K562 (cell line): Measurements from ENCODE around the gene SLC30A3. TPM values are rescaled to one million over a fixed set of nuclear protein-coding genes. Genes with fewer than 3 reads are reported as not detected.

Experiments used
- CBFA2T2 ChIP-seq: fragments of 450-650 bp; conservative IDR thresholded peaks from 2 replicates; pipeline ENCODE4 v1.6.1; 2017; ENCODE audit warnings: mild to moderate bottlenecking
- CREB1 ChIP-seq, 2 experiments: sonication (generic) in 1 of 2; formaldehyde crosslinking in 1 of 2; IDR thresholded peaks; 2 replicates each; pipeline versions ENCODE4 v1.6.1 to v1.8.0; 2012 to 2022; ENCODE audit warnings: inconsistent platforms in 1 of 2, mild to moderate bottlenecking in 1 of 2, missing genetic modification reagents in 1 of 2, moderate library complexity in 1 of 2
- ETV5 ChIP-seq: sonication (generic); formaldehyde crosslinking; IDR thresholded peaks from 2 replicates; pipeline ENCODE4 v1.4.0; 2020; ENCODE audit warnings: low read depth, mild to moderate bottlenecking, missing genetic modification reagents
- MCM7 ChIP-seq, 2 experiments: fragments of 450-650 bp; IDR thresholded peaks; 2 replicates each; pipeline ENCODE4 v1.6.1; 2016 to 2018
- SAFB2 ChIP-seq: fragments of 200-400 bp; formaldehyde crosslinking; IDR thresholded peaks from 2 replicates; pipeline ENCODE4 v1.6.1; 2018; ENCODE audit warnings: borderline replicate concordance, low read length, low read depth, moderate library complexity; ENCODE audit not compliant: severe bottlenecking
- TOE1 ChIP-seq, 2 experiments: fragments of 450-650 bp in 1 of 2; sonication (generic) in 1 of 2; formaldehyde crosslinking in 1 of 2; IDR thresholded peaks; 2 replicates each; pipeline versions ENCODE4 v1.7.1 to v1.8.0; 2016 to 2022; ENCODE audit warnings: borderline replicate concordance in 2 of 2, mild to moderate bottlenecking in 2 of 2, antibody characterized with exemption in 1 of 2, inconsistent platforms in 1 of 2, low read depth in 1 of 2, missing genetic modification reagents in 1 of 2, moderate library complexity in 1 of 2
- YY1 ChIP-seq, 3 experiments: IDR thresholded peaks; 2 replicates each; pipeline ENCODE4 v1.6.1; 2011; ENCODE audit warnings: low read length in 2 of 3, mild to moderate bottlenecking in 2 of 3, moderate library complexity in 2 of 3, borderline replicate concordance in 1 of 3, control low read depth in 1 of 3, low read depth in 1 of 3; ENCODE audit not compliant: insufficient read depth in 3 of 3, insufficient replicate concordance in 2 of 3, control insufficient read depth in 1 of 3, insufficient read length in 1 of 3; ENCODE audit errors: extremely low read depth in 1 of 3
- ZFX ChIP-seq: sonication (generic); formaldehyde crosslinking; IDR thresholded peaks from 2 replicates; pipeline ENCODE4 v1.8.0; 2022; ENCODE audit warnings: mild to moderate bottlenecking, missing genetic modification reagents, moderate library complexity
- ZNF24 ChIP-seq: fragments of 450-650 bp; IDR thresholded peaks from 2 replicates; pipeline ENCODE4 v1.6.1; 2016
- polyA plus RNA-seq, 8 experiments: library from polyadenylated mRNA; depleted of rRNA in 4 of 8; stranded (reverse) in 5 of 8; unstranded in 3 of 8; fragments of >200 nt; fragmentation: Nextera tagmentation in 2 of 8; fragmentation: Illumina TruSeq in 1 of 8; extraction: Ambion mirVana in 2 of 8; extraction: Trizol in 1 of 8; gene quantifications; 2 replicates each; pipeline versions ENCODE4 v1.2.1 to v1.2.3, GENCODE V29; 2011 to 2014; ENCODE audit warnings: inconsistent platforms in 1 of 8, missing spikeins in 1 of 8
- total RNA-seq, 7 experiments: library from RNA; depleted of rRNA in 6 of 7; stranded (reverse); fragments of >200 nt in 6 of 7; fragmentation: Illumina TruSeq in 2 of 7; extraction: Trizol in 2 of 7; gene quantifications; 2 replicates each; pipeline versions ENCODE4 v1.2.1 to v1.2.3, GENCODE V29; 2011 to 2021; ENCODE audit warnings: low replicate concordance in 1 of 7
- TF ChIP-seq, protein P1 (sequence below): sonication (generic); formaldehyde crosslinking; IDR thresholded peaks from 2 replicates; pipeline ENCODE4 v1.8.1; 2023; ENCODE audit warnings: mild to moderate bottlenecking, missing genetic modification reagents, moderate library complexity
- TF ChIP-seq, protein P2 (sequence below), 2 experiments: fragments of 450-650 bp; formaldehyde crosslinking in 1 of 2; IDR thresholded peaks; 2 replicates each; pipeline versions ENCODE4 v1.4.0 to v1.6.1; 2014 to 2020; ENCODE audit warnings: mild to moderate bottlenecking in 2 of 2, borderline replicate concordance in 1 of 2, low read depth in 1 of 2
- TF ChIP-seq, protein P3 (sequence below), 2 experiments: IDR thresholded peaks; 2 replicates each; pipeline ENCODE4 v1.6.1; 2011; ENCODE audit warnings: borderline replicate concordance in 1 of 2, control low read depth in 1 of 2, low read depth in 1 of 2, low read length in 1 of 2, mild to moderate bottlenecking in 1 of 2, mixed read lengths in 1 of 2, moderate library complexity in 1 of 2; ENCODE audit not compliant: insufficient read depth in 1 of 2, insufficient read length in 1 of 2, poor library complexity in 1 of 2, severe bottlenecking in 1 of 2; ENCODE audit errors: extremely low read depth in 1 of 2

Gene SLC30A3
- total and polyA plus RNA-seq, 9 of the 15 experiments (the other 6 are each of a cell fraction or from before 2014, with no cell fraction given), result 0.03 to 2.7 (median 0.89) TPM; not detected in 1

DNA sequence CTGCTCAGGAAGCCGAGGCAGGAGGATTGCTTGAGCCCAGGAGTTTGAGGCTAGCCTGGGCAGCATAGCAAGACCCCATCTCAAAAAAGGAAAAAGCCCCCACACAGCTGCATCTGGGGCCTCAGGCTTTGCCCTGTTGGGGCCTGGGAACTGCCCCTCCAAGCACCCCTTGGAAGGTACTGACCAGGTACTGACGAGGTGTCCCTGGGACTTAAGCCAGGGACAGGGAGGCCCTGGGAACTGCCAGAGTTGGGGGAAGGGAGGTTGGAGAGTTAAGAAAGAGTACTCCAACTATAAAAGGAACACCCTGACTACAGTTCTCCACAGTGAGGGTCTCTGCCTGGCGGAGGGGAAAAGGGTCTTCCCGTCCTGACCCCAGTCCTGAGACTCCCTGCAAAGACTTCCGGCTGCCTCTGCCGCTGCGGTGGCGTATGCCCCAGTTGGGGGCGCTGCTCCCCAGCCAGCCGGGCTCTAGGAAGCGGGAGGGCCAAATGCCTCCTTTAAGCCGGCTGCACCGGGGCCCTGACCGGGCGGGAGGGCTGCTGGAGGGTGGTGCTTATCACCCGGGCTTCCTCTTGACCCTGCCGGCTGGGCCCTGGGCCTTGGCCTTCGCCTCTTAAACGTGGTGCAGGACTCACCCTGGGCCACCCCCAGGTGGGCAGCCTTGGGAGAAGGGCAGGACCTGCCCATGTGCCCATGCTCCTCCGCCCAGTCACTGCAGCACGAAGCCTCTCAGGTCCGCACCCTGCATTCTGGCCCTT, 12.8 kb downstream of the SLC30A3 start (continued):
- TF ChIP-seq, protein P1, sequence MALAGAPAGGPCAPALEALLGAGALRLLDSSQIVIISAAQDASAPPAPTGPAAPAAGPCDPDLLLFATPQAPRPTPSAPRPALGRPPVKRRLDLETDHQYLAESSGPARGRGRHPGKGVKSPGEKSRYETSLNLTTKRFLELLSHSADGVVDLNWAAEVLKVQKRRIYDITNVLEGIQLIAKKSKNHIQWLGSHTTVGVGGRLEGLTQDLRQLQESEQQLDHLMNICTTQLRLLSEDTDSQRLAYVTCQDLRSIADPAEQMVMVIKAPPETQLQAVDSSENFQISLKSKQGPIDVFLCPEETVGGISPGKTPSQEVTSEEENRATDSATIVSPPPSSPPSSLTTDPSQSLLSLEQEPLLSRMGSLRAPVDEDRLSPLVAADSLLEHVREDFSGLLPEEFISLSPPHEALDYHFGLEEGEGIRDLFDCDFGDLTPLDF (CRISPR knock-in tag), result no peak
- TF ChIP-seq CREB1 (IDR thresholded peaks at IDR 0.05) (no peak), CREB1 (CRISPR knock-in tag; IDR thresholded peaks at IDR 0.05) (peak; percentile 22; the same call in 1 of the 2 replicates), YY1 (IDR thresholded peaks at IDR 0.05; ENCODE audit: borderline replicate concordance in 1 of 3, control insufficient read depth in 1 of 3, extremely low read depth in 1 of 3, insufficient read depth in 3 of 3, insufficient read length in 1 of 3, insufficient replicate concordance in 2 of 3, low read depth in 1 of 3, low read length in 2 of 3) (peak in 2 of 3 experiments; percentile 34 to 39), CBFA2T2 (no peak), ZNF24 (peak; percentile 39; the same call in 1 of the 2 replicates), MCM7 (IDR thresholded peaks at IDR 0.05) (no peak), TOE1 (IDR thresholded peaks at IDR 0.05; ENCODE audit: borderline replicate concordance) (no peak), TOE1 (CRISPR knock-in tag; IDR thresholded peaks at IDR 0.05; ENCODE audit: borderline replicate concordance, low read depth) (no peak), ETV5 (CRISPR knock-in tag) (peak; percentile 94), SAFB2 (no peak), ZFX (CRISPR knock-in tag) (peak; percentile 75)
- TF ChIP-seq, protein P2, sequence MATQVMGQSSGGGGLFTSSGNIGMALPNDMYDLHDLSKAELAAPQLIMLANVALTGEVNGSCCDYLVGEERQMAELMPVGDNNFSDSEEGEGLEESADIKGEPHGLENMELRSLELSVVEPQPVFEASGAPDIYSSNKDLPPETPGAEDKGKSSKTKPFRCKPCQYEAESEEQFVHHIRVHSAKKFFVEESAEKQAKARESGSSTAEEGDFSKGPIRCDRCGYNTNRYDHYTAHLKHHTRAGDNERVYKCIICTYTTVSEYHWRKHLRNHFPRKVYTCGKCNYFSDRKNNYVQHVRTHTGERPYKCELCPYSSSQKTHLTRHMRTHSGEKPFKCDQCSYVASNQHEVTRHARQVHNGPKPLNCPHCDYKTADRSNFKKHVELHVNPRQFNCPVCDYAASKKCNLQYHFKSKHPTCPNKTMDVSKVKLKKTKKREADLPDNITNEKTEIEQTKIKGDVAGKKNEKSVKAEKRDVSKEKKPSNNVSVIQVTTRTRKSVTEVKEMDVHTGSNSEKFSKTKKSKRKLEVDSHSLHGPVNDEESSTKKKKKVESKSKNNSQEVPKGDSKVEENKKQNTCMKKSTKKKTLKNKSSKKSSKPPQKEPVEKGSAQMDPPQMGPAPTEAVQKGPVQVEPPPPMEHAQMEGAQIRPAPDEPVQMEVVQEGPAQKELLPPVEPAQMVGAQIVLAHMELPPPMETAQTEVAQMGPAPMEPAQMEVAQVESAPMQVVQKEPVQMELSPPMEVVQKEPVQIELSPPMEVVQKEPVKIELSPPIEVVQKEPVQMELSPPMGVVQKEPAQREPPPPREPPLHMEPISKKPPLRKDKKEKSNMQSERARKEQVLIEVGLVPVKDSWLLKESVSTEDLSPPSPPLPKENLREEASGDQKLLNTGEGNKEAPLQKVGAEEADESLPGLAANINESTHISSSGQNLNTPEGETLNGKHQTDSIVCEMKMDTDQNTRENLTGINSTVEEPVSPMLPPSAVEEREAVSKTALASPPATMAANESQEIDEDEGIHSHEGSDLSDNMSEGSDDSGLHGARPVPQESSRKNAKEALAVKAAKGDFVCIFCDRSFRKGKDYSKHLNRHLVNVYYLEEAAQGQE (IDR thresholded peaks at IDR 0.05; ENCODE audit: borderline replicate concordance), result peak; percentile 94
- TF ChIP-seq, protein P2 (CRISPR knock-in tag; IDR thresholded peaks at IDR 0.05; ENCODE audit: low read depth), result no peak
- TF ChIP-seq, protein P3, sequence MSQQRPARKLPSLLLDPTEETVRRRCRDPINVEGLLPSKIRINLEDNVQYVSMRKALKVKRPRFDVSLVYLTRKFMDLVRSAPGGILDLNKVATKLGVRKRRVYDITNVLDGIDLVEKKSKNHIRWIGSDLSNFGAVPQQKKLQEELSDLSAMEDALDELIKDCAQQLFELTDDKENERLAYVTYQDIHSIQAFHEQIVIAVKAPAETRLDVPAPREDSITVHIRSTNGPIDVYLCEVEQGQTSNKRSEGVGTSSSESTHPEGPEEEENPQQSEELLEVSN (IDR thresholded peaks at IDR 0.05; ENCODE audit: borderline replicate concordance in 1 of 2, extremely low read depth in 1 of 2, insufficient read depth in 1 of 2, insufficient read length in 1 of 2, low read depth in 1 of 2, low read length in 1 of 2, poor library complexity in 1 of 2, severe bottlenecking in 1 of 2), result peak in 1 of 2 experiments; percentile 68
